Neuronal stem cell (in vitro differentiated cells): Measurements from ENCODE around the gene FAAP100. TPM values are rescaled to one million over a fixed set of nuclear protein-coding genes. Genes with fewer than 3 reads are reported as not detected.

Experiments
- DNase-seq: peaks from one replicate; pipeline ENCODE4 v3.0.0-alpha.2; 2013; ENCODE audit warnings: low spot score
- H2AFZ ChIP-seq: one replicate; pipeline ENCODE4 v1.6.1; 2013; ENCODE audit warnings: mild to moderate bottlenecking, low read length, inconsistent platforms
- H2AK5ac ChIP-seq: 2 replicates; pipeline ENCODE4 v1.6.1; 2013; ENCODE audit warnings: low read depth, mild to moderate bottlenecking, inconsistent platforms, low read length, moderate library complexity, mixed read lengths
- H2BK120ac ChIP-seq: 2 replicates; pipeline ENCODE4 v1.6.1; 2013; ENCODE audit warnings: low read depth, mild to moderate bottlenecking, inconsistent platforms, low read length, moderate library complexity, mixed read lengths
- H2BK12ac ChIP-seq: one replicate; pipeline ENCODE4 v1.6.1; 2013; ENCODE audit warnings: low read length, inconsistent platforms
- H2BK15ac ChIP-seq: 2 replicates; pipeline ENCODE4 v1.6.1; 2013; ENCODE audit warnings: mild to moderate bottlenecking, low read length, inconsistent platforms, mixed read lengths
- H2BK5ac ChIP-seq: one replicate; pipeline ENCODE4 v1.6.1; 2013; ENCODE audit warnings: inconsistent platforms, mild to moderate bottlenecking, low read length, moderate library complexity
- H3K14ac ChIP-seq: one replicate; pipeline ENCODE4 v1.6.1; 2013; ENCODE audit warnings: low read length, inconsistent platforms
- H3K18ac ChIP-seq: 2 replicates; pipeline ENCODE4 v1.6.1; 2013; ENCODE audit warnings: low read length, inconsistent platforms
- H3K23ac ChIP-seq: 2 replicates; pipeline ENCODE4 v1.6.1; 2013; ENCODE audit warnings: low read depth, mild to moderate bottlenecking, mixed read lengths, low read length, inconsistent platforms; ENCODE audit not compliant: poor library complexity
- H3K27ac ChIP-seq: replicated peaks from 3 replicates; pipeline ENCODE4 v1.5.1; 2013; ENCODE audit warnings: low read length, inconsistent platforms
- H3K27me3 ChIP-seq, 3 experiments: 2 replicates each; pipeline ENCODE4 v1.6.1; 2013; ENCODE audit warnings: low read length in 3 of 3, mild to moderate bottlenecking in 2 of 3, inconsistent platforms in 1 of 3, low read depth in 1 of 3, mixed read lengths in 1 of 3, moderate library complexity in 1 of 3; ENCODE audit not compliant: control insufficient read depth in 3 of 3, insufficient read depth in 3 of 3
- H3K36me3 ChIP-seq, 2 donors: replicated peaks in 1 of 2; 2 replicates each; pipeline ENCODE4 v1.6.1; 2013; ENCODE audit warnings: low read length in 2 of 2; ENCODE audit not compliant: control insufficient read depth in 2 of 2, insufficient read depth in 2 of 2
- H3K4ac ChIP-seq: 2 replicates; pipeline ENCODE4 v1.6.1; 2013; ENCODE audit warnings: inconsistent platforms, mild to moderate bottlenecking, low read length, moderate library complexity
- H3K4me1 ChIP-seq, 2 donors: 1 replicate in 1 of 2; 2 replicates in 1 of 2; pipeline ENCODE4 v1.6.1; 2013; ENCODE audit warnings: low read length in 2 of 2, low read depth in 1 of 2; ENCODE audit not compliant: control insufficient read depth in 2 of 2, insufficient read depth in 1 of 2
- H3K4me2 ChIP-seq: one replicate; pipeline ENCODE4 v1.6.1; 2013; ENCODE audit warnings: mild to moderate bottlenecking, low read length, inconsistent platforms; ENCODE audit not compliant: insufficient read depth, poor library complexity, severe bottlenecking
- H3K4me3 ChIP-seq, 2 donors: 2 replicates each; pipeline ENCODE4 v1.5.1; 2013; ENCODE audit warnings: low read length in 2 of 2, mild to moderate bottlenecking in 2 of 2, inconsistent platforms in 1 of 2, moderate library complexity in 1 of 2
- H3K79me1 ChIP-seq: one replicate; pipeline ENCODE4 v1.6.1; 2013; ENCODE audit warnings: low read depth, mild to moderate bottlenecking, inconsistent platforms, low read length, moderate library complexity
- H3K9ac ChIP-seq: one replicate; pipeline ENCODE4 v1.6.1; 2013; ENCODE audit warnings: mild to moderate bottlenecking, low read depth, low read length, inconsistent platforms; ENCODE audit not compliant: poor library complexity
- H3K9me3 ChIP-seq, 2 donors: replicated peaks in 1 of 2; 2 replicates each; pipeline versions ENCODE3 to v1.6.1; 2013; ENCODE audit warnings: low read length in 2 of 2, mild to moderate bottlenecking in 2 of 2, inconsistent platforms in 1 of 2, low read depth in 1 of 2, mixed read lengths in 1 of 2, moderate library complexity in 1 of 2; ENCODE audit not compliant: control insufficient read depth in 2 of 2, insufficient read depth in 1 of 2
- H4K8ac ChIP-seq: one replicate; pipeline ENCODE4 v1.6.1; 2013; ENCODE audit warnings: low read depth, mild to moderate bottlenecking, inconsistent platforms, low read length, moderate library complexity
- H4K91ac ChIP-seq: one replicate; pipeline ENCODE4 v1.6.1; 2013; ENCODE audit warnings: low read length, low read depth, mild to moderate bottlenecking, inconsistent platforms; ENCODE audit not compliant: poor library complexity
- whole genome bisulfite sequencing, 2 donors: extraction: QIAGEN DNeasy Blood & Tissue Kit; methylation state at CpG; one replicate each; pipeline ENCODE4 v1.1.7; 2013; ENCODE audit warnings: missing lambda C conversion rate in 2 of 2, mixed read lengths in 1 of 2; ENCODE audit not compliant: insufficient read length in 2 of 2, insufficient replicate concordance in 1 of 2; ENCODE audit errors: extremely low coverage in 2 of 2; 5-methylcytosine and 5-hydroxymethylcytosine counted together
- polyA plus RNA-seq, 2 experiments: library from polyadenylated mRNA; stranded (reverse); fragments of 200-250 nt; gene quantifications; one replicate each; pipeline ENCODE4 v1.2.3, GENCODE V29; 2013

Gene FAAP100
- 11.8 TPM for polyA plus RNA-seq (2013, experiment 1 of 2)
- 12.1 TPM for polyA plus RNA-seq (2013, experiment 2 of 2)

- H2BK15ac ChIP-seq = peak within 1 kb of the TSS; percentile 58
- peak within 1 kb of the TSS; percentile 82 for H3K14ac ChIP-seq
- H2BK120ac ChIP-seq = no peak within 1 kb of the TSS
- H3K9ac ChIP-seq = peak within 1 kb of the TSS; percentile 98
- peak within 1 kb of the TSS; percentile 84 for H3K4ac ChIP-seq
- peak within 1 kb of the TSS; percentile 97 for H3K23ac ChIP-seq
- no CpG with 5 or more reads among the region's 85 CpGs for WGBS, 2 donors
- no peak within 1 kb of the TSS for H4K8ac ChIP-seq
- peak within 1 kb of the TSS; percentile 65 for H3K27ac ChIP-seq
- H4K91ac ChIP-seq = no peak within 1 kb of the TSS
- H3K18ac ChIP-seq = peak within 1 kb of the TSS; percentile 97
- peak within 1 kb of the TSS; percentile 99 for H2AFZ ChIP-seq
- H3K27me3 ChIP-seq = no peaks in the 10 kb centered on the region
- peak within 1 kb of the TSS; percentile 41 for H2BK12ac ChIP-seq
- peaks cover 14 to 17% of the 10 kb centered on the region in 2 donors for H3K4me1 ChIP-seq
- H3K79me1 ChIP-seq = peaks cover 17% of the 10 kb centered on the region
- H3K9me3 ChIP-seq = no peaks in the 10 kb centered on the region
- H2AK5ac ChIP-seq = peak within 1 kb of the TSS; percentile 90
- peak within 1 kb of the TSS; percentile 96 to 97 for H3K4me3 ChIP-seq
- H2BK5ac ChIP-seq = peak within 1 kb of the TSS; percentile 90
- H3K4me2 ChIP-seq = peak within 1 kb of the TSS; percentile 97
- DNase-seq = peak; percentile 86
- peaks cover 32 to 42% of the 10 kb centered on the region in 2 donors for H3K36me3 ChIP-seq
Observed at GRCh38 chr17:81552244-81553017, at the start of gene FAAP100. Gene FAAP100, minus strand, starts transcription at chr17:81552353. Its CDS starts 23 bp downstream, at chr17:81552330.

GRCh38 chr17:81601525-81602120 lies 49.5 kb upstream of the FAAP100 start:
- no peak overlapping the region for H2BK15ac ChIP-seq
- no peak overlapping the region for H3K18ac ChIP-seq
- H2BK12ac ChIP-seq = no peak overlapping the region
- H3K9me3 ChIP-seq = no peaks in the 10 kb centered on the region
- no CpG with 5 or more reads among the region's 9 CpGs for WGBS, 2 donors
- peaks cover 3% of the 10 kb centered on the region for H3K79me1 ChIP-seq
- no peak overlapping the region for H3K27ac ChIP-seq
- no peak overlapping the region for H2AK5ac ChIP-seq
- H4K8ac ChIP-seq = no peak overlapping the region
- H3K36me3 ChIP-seq = peaks cover 38 to 92% of the 10 kb centered on the region in 2 donors
- H4K91ac ChIP-seq = no peak overlapping the region
- peak; percentile 55 for DNase-seq
- H2BK120ac ChIP-seq = no peak overlapping the region
- H3K9ac ChIP-seq = no peak overlapping the region
- H3K4ac ChIP-seq = no peak overlapping the region
- H3K4me2 ChIP-seq = no peak overlapping the region
- no peak overlapping the region for H2BK5ac ChIP-seq
- H3K23ac ChIP-seq = no peak overlapping the region
- no peak overlapping the region for H2AFZ ChIP-seq
- H3K4me3 ChIP-seq = no peak overlapping the region
- no peak overlapping the region for H3K14ac ChIP-seq
- H3K4me1 ChIP-seq = no peaks in the 10 kb centered on the region
- no peaks in the 10 kb centered on the region for H3K27me3 ChIP-seq

GRCh38 chr17:81599719-81600486 lies 47.8 kb upstream of the FAAP100 start:
- peaks cover 3% of the 10 kb centered on the region for H3K79me1 ChIP-seq
- no peak overlapping the region for H3K27ac ChIP-seq
- no peak overlapping the region for H3K4ac ChIP-seq
- H3K9me3 ChIP-seq = no peaks in the 10 kb centered on the region
- H3K4me1 ChIP-seq = no peaks in the 10 kb centered on the region
- no peak overlapping the region for H2AFZ ChIP-seq
- H2BK5ac ChIP-seq = no peak overlapping the region
- no peak overlapping the region for H3K9ac ChIP-seq
- H4K8ac ChIP-seq = no peak overlapping the region
- no peak overlapping the region for H3K4me2 ChIP-seq
- no peak overlapping the region for H3K18ac ChIP-seq
- H3K4me3 ChIP-seq = no peak overlapping the region
- H3K36me3 ChIP-seq = peaks cover 40 to 93% of the 10 kb centered on the region in 2 donors
- no peak overlapping the region for H3K14ac ChIP-seq
- no peak overlapping the region for H2BK120ac ChIP-seq
- DNase-seq = no peak
- no peak overlapping the region for H2BK12ac ChIP-seq
- no peaks in the 10 kb centered on the region for H3K27me3 ChIP-seq
- WGBS, 2 donors = no CpG with 5 or more reads among the region's 10 CpGs
- H4K91ac ChIP-seq = no peak overlapping the region
- H2AK5ac ChIP-seq = no peak overlapping the region
- H3K23ac ChIP-seq = no peak overlapping the region
- H2BK15ac ChIP-seq = no peak overlapping the region
